ENCODE measurements around the gene RPA3.
"Not testable (repeated sequence)": the region's sequence is repeated elsewhere in the genome, so short reads cannot be mapped to it uniquely, and the experiment has no call there.

Gene RPA3

GRCh38 chr7:7667187-7667586 is 51.2 kb downstream of the RPA3 start:
- Mint-ChIP-seq H3K9me3 (peaks cover 13% of the 10 kb centered on the region), H3K4me3 (no peak overlapping the region), H3K36me3 (ENCODE audit: low read depth) (peaks cover 5% of the 10 kb centered on the region), H3K27me3 (no peaks in the 10 kb centered on the region), H3K4me1 (peaks cover 32% of the 10 kb centered on the region), H3K27ac (no peak overlapping the region)
- no peak for DNase-seq
- ATAC-seq, result no peak

- Mint-ChIP-seq H3K27me3 (no peaks in the 10 kb centered on the region), H3K4me1 (peaks cover 19% of the 10 kb centered on the region), H3K4me3 (no peak overlapping the region), H3K9me3 (peaks cover 5% of the 10 kb centered on the region), H3K27ac (no peak overlapping the region), H3K36me3 (ENCODE audit: low read depth) (peaks cover under 1% of the 10 kb centered on the region)
- ATAC-seq, result no peak
- no peak for DNase-seq
Measured at GRCh38 chr7:7665031-7665430, 53.4 kb downstream of the RPA3 start.

GRCh38 chr7:7664291-7664690 is 54.1 kb downstream of the RPA3 start:
- no peak overlapping the region for H3K4me3 Mint-ChIP-seq
- H3K36me3 Mint-ChIP-seq (ENCODE audit: low read depth), result peaks cover 7% of the 10 kb centered on the region
- no peaks in the 10 kb centered on the region for H3K27me3 Mint-ChIP-seq
- peaks cover 6% of the 10 kb centered on the region for H3K9me3 Mint-ChIP-seq
- ATAC-seq (no peak), DNase-seq (no peak)
- H3K4me1 Mint-ChIP-seq, result peaks cover 23% of the 10 kb centered on the region
- no peak overlapping the region for H3K27ac Mint-ChIP-seq

GRCh38 chr7:7662527-7662926 is 55.9 kb downstream of the RPA3 start:
- no peak overlapping the region for H3K4me3 Mint-ChIP-seq
- peaks cover 18% of the 10 kb centered on the region for H3K36me3 Mint-ChIP-seq (ENCODE audit: low read depth)
- DNase-seq (no peak), ATAC-seq (no peak)
- no peak overlapping the region for H3K27ac Mint-ChIP-seq
- no peaks in the 10 kb centered on the region for H3K27me3 Mint-ChIP-seq
- H3K4me1 Mint-ChIP-seq, result peaks cover 24% of the 10 kb centered on the region
- H3K9me3 Mint-ChIP-seq, result peaks cover 21% of the 10 kb centered on the region

GRCh38 chr7:7656459-7656858 is 61.9 kb downstream of the RPA3 start:
- Mint-ChIP-seq H3K9me3 (peaks cover 27% of the 10 kb centered on the region), H3K36me3 (ENCODE audit: low read depth) (peaks cover 32% of the 10 kb centered on the region), H3K4me1 (peaks cover 38% of the 10 kb centered on the region)
- H3K27me3 Mint-ChIP-seq, H3K4me3 Mint-ChIP-seq, H3K27ac Mint-ChIP-seq, ATAC-seq, DNase-seq: not testable (repeated sequence)

- peaks cover 37% of the 10 kb centered on the region for H3K4me1 Mint-ChIP-seq
Measured at GRCh38 chr7:7654964-7655715, 63.3 kb downstream of the RPA3 start.

GRCh38 chr7:7653593-7654187 is 64.7 kb downstream of the RPA3 start:
- Mint-ChIP-seq H3K36me3 (ENCODE audit: low read depth) (peaks cover 24% of the 10 kb centered on the region), H3K4me3 (no peak overlapping the region), H3K9me3 (peaks cover 17% of the 10 kb centered on the region), H3K4me1 (peaks cover 30% of the 10 kb centered on the region), H3K27me3 (no peaks in the 10 kb centered on the region), H3K27ac (no peak overlapping the region)
- DNase-seq (peak; percentile 41), ATAC-seq (no peak)

More at GRCh38 chr7:7654964-7655715, 63.3 kb downstream of the RPA3 start:
- DNase-seq (no peak), ATAC-seq (no peak)
- no peak overlapping the region for H3K27ac Mint-ChIP-seq
- no peaks in the 10 kb centered on the region for H3K27me3 Mint-ChIP-seq
- peaks cover 27% of the 10 kb centered on the region for H3K9me3 Mint-ChIP-seq
- peaks cover 32% of the 10 kb centered on the region for H3K36me3 Mint-ChIP-seq (ENCODE audit: low read depth)
- no peak overlapping the region for H3K4me3 Mint-ChIP-seq

GRCh38 chr7:7652798-7653540 is 65.4 kb downstream of the RPA3 start:
- H3K36me3 Mint-ChIP-seq (ENCODE audit: low read depth), result peaks cover 19% of the 10 kb centered on the region
- ATAC-seq (no peak), DNase-seq (no peak)
- H3K4me1 Mint-ChIP-seq, result peaks cover 30% of the 10 kb centered on the region
- no peaks in the 10 kb centered on the region for H3K27me3 Mint-ChIP-seq
- H3K27ac Mint-ChIP-seq, result no peak overlapping the region
- H3K9me3 Mint-ChIP-seq, result peaks cover 11% of the 10 kb centered on the region
- H3K4me3 Mint-ChIP-seq, result no peak overlapping the region

- Mint-ChIP-seq H3K36me3 (ENCODE audit: low read depth) (peaks cover 9% of the 10 kb centered on the region), H3K27me3 (no peaks in the 10 kb centered on the region), H3K9me3 (peaks cover 1% of the 10 kb centered on the region), H3K4me1 (peaks cover 33% of the 10 kb centered on the region), H3K4me3 (no peak overlapping the region), H3K27ac (no peak overlapping the region)
- ATAC-seq (no peak), DNase-seq (no peak)
Measured at GRCh38 chr7:7651479-7651878, 66.9 kb downstream of the RPA3 start.

- H3K4me1 Mint-ChIP-seq, result peaks cover 39% of the 10 kb centered on the region
Measured at GRCh38 chr7:7650682-7651206, 67.7 kb downstream of the RPA3 start.

GRCh38 chr7:7647495-7648036 is 70.8 kb downstream of the RPA3 start:
- Mint-ChIP-seq H3K4me1 (peaks cover 46% of the 10 kb centered on the region), H3K9me3 (peaks cover 9% of the 10 kb centered on the region), H3K27ac (no peak overlapping the region), H3K27me3 (no peaks in the 10 kb centered on the region), H3K36me3 (ENCODE audit: low read depth) (peaks cover 28% of the 10 kb centered on the region), H3K4me3 (no peak overlapping the region)
- no peak for ATAC-seq
- no peak for DNase-seq

More at GRCh38 chr7:7650682-7651206, 67.7 kb downstream of the RPA3 start:
- H3K36me3 Mint-ChIP-seq (ENCODE audit: low read depth), result peaks cover 10% of the 10 kb centered on the region
- no peak for DNase-seq
- H3K27ac Mint-ChIP-seq, result no peak overlapping the region
- no peak for ATAC-seq
- H3K4me3 Mint-ChIP-seq, result no peak overlapping the region
- no peaks in the 10 kb centered on the region for H3K27me3 Mint-ChIP-seq
- peaks cover 8% of the 10 kb centered on the region for H3K9me3 Mint-ChIP-seq

- no peaks in the 10 kb centered on the region for H3K27me3 Mint-ChIP-seq
- H3K9me3 Mint-ChIP-seq, result peaks cover 9% of the 10 kb centered on the region
- peaks cover 47% of the 10 kb centered on the region for H3K36me3 Mint-ChIP-seq (ENCODE audit: low read depth)
- ATAC-seq (no peak), DNase-seq (no peak)
- peak overlapping the region; percentile 100 for H3K27ac Mint-ChIP-seq
- peaks cover 67% of the 10 kb centered on the region for H3K4me1 Mint-ChIP-seq
- H3K4me3 Mint-ChIP-seq, result peak overlapping the region; percentile 98
Measured at GRCh38 chr7:7642081-7642480, 76.3 kb downstream of the RPA3 start.

- H3K36me3 Mint-ChIP-seq (ENCODE audit: low read depth), result peaks cover 47% of the 10 kb centered on the region
- peak; percentile 4 for ATAC-seq
- H3K9me3 Mint-ChIP-seq, result peaks cover 6% of the 10 kb centered on the region
- H3K4me1 Mint-ChIP-seq, result peaks cover 62% of the 10 kb centered on the region
- H3K4me3 Mint-ChIP-seq, result peak overlapping the region; percentile 98
- peak; percentile 50 for DNase-seq
- no peaks in the 10 kb centered on the region for H3K27me3 Mint-ChIP-seq
- peak overlapping the region; percentile 100 for H3K27ac Mint-ChIP-seq
Measured at GRCh38 chr7:7641129-7641663, 77.2 kb downstream of the RPA3 start.

Measured in activated naive CD8-positive, alpha-beta T cell treated with anti-CD3 and anti-CD28 coated beads, Interleukin-2, amount 50 U/mL, for 24 hours (primary cell).